Measurements from ENCODE around the gene TEX12.

DNA sequence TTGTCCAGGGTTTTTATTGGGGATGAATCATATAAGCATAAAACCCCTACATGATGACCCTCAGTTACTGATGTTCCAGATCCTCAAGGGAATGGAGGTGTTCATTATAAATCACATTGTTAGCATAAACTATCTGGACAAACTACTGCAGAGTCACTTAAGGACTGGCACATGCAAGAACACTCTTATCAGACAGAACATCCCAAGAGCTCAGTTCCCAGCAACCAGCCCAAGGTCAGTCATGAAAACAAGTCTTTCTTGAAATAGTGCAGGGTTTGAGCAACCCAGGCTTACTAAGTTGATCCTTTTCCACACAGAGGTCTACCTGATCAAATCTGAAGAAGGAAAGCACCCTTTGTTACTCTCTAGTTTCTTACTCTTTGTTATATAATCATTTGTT, 45.5 kb downstream of the TEX12 start:
- no peak for TF ChIP-seq CTCF (IDR thresholded peaks at IDR 0.05; ENCODE audit: low read depth, low read length, poor library complexity, severe bottlenecking)
- no peak for TF ChIP-seq EZH2phosphoT487 (IDR thresholded peaks at IDR 0.05; ENCODE audit: borderline replicate concordance, low read length)

Measured in DOHH2 (cell line).